HG03558 (cell line): ENCODE measurements around the gene PRKAB1.
"Not testable (repeated sequence)": the region's sequence is repeated elsewhere in the genome, so short reads cannot be mapped to it uniquely, and the experiment has no call there.

Experiments used
- ATAC-seq: cut with Tn5 transposase; IDR thresholded peaks from one replicate; pipeline ENCODE4 v1.9.1; 2021; ENCODE audit warnings: moderate number of reproducible peaks; ENCODE audit not compliant: unreplicated experiment; ENCODE audit errors: extremely low read depth

The PRKAB1 gene

DNA sequence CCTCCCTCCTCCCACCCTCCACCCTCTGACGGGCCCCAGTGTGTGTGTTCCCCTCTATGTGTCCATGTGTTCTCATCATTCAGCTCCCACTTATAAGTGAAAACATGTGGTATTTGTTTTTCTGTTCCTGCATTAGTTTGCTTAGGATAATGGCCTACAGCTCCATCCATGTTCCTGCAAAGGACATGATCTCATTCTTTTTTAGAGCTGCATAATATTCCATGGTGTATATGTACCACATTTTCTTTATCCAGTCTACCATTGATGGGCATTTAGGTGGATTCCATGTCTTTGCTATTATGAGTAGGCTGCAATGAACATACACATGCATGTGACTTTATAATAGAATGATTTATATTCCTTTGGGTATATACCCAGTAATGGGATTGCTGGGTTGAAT lies 38.5 kb downstream of the PRKAB1 start:
- ATAC-seq = not testable (repeated sequence)

DNA sequence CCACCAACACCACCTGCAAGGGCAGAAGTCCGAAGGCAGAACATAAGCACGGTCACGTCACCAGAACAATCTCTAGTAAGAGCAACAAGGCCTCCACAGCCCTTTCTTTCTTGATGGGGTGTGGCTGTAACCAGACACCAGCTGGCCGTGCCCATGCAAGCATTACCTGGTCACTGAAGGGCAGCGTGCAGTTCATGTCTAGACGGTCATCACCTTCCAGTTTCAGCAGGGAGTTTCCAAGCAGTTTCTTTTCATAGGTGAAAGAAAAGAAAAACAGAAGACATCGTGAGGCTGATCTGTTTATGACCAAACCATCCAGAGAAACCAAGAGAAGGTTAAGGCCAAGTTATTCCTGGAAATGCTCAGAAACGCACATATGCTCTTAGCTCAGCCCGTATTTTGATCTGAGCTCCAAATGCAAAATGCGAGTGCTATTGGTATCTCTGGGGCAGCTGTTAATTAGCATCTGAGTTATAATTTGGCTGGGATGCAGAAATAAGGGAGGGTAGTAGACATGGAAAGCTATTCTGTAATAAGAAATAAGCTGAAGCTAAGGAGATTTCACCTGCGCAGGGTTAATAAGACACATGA lies 42.5 kb downstream of the PRKAB1 start:
- ATAC-seq = no peak

DNA sequence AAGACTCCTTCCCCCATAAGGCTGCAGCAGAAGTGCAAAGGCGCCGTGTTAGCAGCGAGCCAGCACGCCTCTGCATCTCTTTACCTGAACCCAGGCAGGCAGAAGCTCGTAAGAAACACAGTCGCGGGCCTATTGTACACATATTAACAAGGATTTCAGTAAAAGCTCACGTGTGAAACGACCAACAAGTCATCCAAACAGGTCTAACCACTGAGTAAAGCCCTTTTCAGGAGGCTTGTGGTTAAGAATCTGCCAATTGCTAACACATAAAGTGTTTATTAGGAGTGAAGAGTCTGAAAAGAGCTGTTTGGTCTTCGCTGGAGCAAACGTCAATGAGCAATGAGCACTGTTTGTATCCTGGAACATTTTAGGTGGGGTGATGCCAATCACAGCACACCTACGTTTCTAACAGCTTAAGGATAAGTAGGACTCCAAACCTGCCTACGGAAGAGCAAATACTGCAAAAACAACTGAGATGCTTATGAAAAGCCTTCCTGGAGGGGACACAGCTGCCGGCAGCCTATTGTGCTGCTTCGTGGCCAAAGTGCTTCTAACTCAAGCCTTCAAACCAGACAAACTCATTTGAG lies 43.1 kb downstream of the PRKAB1 start:
- ATAC-seq = no peak

DNA sequence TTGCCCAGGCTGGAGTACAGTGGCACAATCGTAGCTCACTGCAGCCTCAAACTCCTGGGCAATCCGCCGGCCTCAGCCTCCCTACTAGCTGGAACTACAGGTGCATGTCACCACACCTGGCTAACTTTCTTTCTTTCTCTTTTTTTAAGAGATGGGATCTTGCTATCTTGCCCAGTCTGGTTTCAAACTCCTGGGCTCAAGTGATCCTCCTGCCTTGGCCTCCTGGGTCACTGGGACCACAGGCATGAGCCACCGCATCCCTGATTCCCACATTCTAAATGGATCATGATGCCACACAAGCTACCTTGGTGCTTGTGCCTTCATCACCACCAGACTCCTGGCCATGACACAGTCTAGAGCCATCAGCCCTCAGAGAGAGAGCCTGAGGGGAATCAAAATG lies 43.8 kb downstream of the PRKAB1 start:
- ATAC-seq = no peak

DNA sequence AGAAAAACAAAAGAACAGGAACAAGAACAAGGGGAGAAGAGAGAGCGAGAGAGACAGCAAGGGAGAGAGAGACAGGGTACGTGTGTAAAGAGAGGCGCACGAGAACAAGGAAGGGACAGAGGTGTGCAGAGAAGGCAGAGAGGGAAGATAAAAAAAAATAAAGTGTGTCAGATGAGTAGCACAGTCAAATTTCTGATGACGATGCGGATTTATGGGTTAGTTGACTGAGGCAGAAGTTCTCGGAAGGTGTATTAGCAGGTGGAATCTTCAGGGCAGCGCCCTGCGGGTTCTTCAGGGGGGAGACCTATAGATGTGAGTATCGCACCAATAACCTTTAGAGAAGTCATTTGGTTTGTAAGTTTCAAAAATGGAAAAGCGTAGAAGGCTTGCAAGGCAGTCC lies 44.8 kb downstream of the PRKAB1 start:
- no peak for ATAC-seq

DNA sequence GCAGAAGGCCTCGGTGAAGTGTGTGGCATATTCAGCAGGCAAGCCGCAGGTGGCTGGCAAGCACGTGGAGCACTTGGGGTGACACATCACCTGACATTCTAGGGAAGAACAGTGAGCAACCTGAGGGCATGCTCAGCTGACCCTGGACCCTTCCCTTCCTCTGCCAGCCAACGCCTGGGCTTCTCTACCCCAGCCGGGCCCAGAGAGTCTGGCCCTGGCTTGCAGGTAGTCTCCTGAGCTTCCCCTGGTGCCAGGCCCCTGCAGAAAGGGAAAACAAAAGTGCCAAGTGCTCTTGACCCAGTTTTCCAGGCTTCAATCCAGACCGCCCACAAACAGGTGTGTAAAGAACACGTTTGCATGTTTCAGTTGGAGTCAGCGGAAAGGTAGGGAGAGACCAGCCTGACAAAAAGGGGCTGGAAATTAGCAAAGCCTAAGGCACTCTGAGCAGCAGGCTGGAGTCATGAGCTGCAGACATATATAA lies 45.7 kb downstream of the PRKAB1 start:
- no peak for ATAC-seq

DNA sequence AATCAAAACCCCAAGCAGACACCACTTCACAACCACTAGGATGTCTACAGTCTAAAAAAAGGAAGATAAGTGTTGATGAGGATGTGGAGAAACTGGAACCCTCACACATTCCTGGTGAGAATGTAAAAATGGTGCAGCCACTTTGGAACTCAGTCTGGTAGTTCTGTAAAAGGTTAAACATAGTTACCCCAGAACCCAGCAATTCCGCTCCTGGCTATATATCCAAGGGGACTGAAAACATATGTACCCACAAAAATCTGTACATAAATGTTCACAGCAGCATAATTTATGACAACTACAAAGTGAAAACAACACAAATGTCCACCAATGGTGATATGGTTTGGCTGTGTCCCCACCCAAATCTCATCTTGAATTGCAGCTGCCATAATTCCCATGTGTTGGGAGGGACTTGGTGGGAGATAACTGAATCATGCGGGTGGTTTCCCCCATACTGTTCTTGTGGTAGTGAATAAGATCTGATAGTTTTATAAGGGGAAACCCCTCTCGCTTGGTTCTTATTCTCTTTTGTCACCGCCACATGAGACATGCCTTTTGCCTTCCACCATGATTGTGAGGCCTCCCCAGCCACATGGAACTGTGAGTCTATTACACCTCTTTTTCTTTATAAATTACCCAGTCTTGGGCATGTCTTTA lies 46.8 kb downstream of the PRKAB1 start:
- no peak for ATAC-seq

DNA sequence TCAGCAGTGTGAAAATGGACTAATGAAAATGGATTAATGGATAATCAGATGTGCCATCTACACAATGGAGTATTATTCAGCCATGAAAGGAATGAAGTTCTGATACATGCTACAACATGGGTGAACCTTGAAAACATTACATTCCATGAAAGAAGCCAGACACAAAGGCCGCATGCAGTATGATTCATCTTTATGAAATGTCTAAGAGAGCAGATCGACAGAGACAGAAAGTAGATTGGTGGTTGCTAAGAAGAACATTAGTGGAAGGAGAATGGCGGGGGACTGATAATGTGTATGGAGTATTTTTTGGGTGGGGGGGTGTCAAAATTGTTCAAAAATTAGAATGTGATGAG lies 47.3 kb downstream of the PRKAB1 start:
- no peak for ATAC-seq

DNA sequence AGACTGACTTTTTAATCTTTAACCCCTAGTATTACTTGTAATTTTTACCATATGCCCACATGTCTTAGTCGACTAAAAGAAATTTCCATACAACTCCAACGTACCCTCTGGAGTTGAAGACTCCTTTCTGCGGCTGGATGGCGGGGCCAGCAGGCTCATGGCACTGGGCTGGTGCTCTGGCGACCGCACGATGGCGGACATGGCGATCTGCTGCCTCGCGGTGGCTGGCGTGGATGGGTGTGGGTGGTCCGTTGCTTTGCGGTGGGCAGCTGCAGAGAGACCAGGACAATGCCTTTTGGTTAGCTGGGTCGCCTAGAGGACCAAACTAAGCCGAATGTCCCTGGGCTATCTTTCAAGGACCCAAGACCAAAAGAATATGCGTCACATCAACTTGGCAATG lies 50.2 kb downstream of the PRKAB1 start:
- no peak for ATAC-seq

DNA sequence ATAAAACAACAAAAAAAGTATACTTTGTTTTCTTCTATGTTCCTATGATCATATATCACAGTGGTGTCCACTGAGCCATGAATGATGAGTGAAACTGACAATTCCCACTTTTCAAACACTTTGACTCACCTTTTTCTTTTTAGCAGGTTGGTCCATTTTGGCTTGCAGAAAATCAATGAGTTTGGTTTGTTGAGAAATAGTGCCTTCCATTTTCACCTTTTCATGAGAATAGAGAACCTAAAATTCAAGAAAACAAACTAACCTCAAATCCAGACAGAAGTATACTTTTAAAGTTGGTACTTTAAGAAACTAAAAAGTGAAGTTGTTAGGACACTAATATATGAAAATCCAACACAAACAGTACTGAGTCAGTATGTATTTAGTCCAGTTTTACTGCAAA lies 52.4 kb downstream of the PRKAB1 start:
- no peak for ATAC-seq

DNA sequence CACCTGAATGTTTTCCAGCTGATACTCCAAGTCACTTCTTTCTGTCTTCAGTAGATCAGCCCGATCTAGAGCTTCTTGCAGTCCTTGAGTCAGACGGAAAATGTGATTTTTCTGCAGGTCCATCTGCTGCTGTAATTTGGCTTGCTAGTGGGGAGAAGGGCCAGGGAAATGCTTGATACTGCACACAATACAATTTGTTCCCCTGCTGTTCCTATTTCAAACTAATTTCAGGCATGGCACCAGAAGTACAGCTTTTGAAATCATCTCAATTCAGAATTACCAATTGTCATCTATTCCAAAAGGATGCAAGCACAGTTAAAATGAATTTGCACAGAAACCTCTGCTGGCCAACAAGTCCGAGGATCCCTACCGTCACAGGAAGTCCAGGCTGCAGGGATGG lies 53.4 kb downstream of the PRKAB1 start:
- ATAC-seq = no peak

DNA sequence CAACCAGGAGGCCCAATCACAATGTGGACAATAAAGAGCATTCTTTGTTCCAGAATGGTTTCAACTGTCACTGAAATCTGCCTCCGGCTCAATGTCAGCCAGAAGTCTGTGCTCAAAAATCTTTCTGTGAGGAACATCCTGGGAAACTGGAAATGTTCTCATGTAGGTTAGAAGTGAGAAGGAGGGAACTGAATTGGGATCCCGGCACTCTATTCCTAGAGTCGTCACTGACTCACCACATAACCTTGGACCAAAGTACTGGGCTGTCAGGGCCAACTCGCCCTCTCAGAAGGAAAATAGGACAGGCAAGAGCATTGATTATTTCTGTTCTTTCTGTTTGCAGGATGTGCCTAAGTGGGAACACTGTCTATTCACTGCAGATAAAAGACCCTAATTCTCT lies 57.6 kb downstream of the PRKAB1 start:
- no peak for ATAC-seq

DNA sequence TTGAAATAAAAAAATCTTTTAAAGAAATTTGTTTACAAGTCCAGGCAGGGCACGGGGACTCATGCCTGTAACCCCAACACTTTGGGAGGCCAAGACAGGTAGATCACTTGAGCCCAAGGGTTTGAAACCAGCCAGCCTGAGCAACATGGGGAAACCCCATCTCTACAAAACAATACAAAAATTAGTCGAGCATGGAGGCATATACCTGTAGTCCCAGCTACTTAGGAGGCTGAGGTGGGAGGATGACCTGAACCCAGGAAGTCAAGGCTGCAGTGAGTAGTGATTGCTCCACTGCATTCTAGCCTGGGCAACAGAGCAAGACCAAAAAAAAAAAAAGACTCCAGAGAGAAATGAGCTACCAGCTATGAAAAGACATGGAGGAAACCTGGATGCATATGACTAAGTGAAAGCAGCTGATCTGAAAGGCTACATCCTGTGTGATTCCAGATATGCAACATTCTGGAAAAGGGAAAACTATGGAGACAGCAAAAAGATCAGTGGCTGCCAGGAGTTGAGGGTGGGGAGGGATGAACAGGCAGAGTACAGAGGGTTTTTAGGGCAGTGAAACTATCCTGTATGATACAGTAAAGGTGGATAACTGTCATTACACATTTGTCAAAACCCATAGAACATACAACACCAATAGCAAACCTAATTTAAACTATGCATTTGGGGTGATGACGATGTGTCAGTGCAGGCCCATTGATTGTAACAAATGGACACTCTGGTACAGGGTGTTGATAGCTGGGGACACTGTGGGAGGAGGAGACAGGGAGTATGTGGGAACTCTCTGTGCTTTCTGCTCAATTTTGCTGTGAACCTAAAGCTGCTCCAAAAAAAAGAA lies 59.9 kb downstream of the PRKAB1 start:
- ATAC-seq = no peak

DNA sequence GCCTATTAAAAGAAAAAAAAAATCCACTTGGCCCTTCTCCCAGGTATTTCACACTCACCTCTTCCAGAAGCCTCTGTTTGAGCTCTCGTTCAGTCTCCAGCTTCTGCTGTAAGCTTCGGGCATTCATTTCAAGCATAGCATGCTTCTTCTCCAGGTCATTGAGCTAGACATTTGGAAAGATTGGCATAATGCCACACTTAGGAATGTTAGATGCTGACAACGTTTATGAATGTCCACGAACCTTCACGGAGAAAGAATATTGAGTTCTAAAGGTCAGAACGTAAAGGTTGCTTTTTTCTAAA lies 60.5 kb downstream of the PRKAB1 start:
- no peak for ATAC-seq

DNA sequence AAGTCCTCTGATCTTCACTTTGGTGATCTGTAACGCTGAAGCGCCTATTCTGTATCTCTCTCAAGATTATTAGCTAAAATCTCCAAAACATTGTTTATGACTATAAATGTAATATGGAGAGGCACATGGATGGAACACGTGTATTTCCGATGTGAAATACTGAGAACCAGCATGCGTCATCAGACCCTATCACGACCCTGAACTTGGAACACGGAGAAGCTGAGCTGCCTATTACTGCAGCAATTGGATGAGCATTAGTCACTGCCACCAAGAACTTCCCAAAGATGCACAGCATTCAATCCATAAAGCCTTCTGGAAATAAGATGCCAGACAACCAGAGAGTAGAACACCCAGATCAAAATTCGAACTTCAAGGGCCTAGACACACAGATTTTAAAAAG lies 61.9 kb downstream of the PRKAB1 start:
- ATAC-seq = no peak

DNA sequence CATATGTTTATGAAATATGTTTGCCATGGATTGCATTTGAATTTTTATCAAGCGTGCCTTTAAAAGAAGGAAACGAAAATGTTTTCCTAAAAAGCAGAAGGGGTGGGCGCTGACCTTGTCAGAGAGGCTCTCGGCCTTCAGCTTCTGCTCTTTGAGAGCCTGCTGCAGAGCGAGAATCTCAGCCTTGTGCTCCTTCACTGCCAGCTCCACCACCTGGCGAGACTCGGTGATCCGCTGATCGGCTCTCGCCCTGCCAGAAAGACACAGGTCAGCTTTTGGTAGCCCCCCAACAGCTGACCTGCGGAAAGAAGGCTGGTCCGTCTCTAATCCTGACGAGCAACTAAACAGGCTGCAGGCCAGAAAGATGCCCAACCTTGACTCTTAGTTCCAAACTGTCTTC lies 62.4 kb downstream of the PRKAB1 start:
- ATAC-seq = no peak
